Activated CD4-positive, alpha-beta T cell treated with anti-CD3 and anti-CD28 coated beads, Interleukin-2, amount 50 U/mL, for 1 hour (primary cell): Measurements from ENCODE around the gene MKRN2.

Source experiments
- DNase-seq: peaks from one replicate; pipeline ENCODE4 v3.0.0-alpha.2; 2020

Gene MKRN2

DNA sequence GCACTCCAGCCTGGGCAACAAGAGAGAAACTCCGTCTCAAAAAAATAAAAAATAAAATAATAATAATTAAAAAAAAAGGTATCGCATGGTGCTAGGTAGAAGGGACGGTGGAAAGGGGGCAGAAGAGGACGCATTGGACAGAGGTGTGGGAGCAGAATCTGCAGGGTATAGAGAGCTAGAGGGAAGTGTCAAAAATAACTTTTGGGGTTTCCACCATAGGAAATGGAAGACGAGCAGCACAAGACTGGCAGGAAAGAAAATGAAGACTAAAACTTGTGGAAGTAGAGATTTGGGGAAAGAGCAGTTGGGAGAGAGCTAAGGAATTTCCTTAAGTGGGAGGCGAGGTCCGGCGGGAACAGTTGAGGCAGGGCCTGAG is 585 bp upstream of the MKRN2 start:
- DNase-seq: no peak

- DNase-seq: no peak
Measured at GRCh38 chr3:12557473-12558100, 700 bp downstream of the MKRN2 start.

- DNase-seq: no peak
Measured at GRCh38 chr3:12558706-12559105, 1.8 kb downstream of the MKRN2 start.

DNA sequence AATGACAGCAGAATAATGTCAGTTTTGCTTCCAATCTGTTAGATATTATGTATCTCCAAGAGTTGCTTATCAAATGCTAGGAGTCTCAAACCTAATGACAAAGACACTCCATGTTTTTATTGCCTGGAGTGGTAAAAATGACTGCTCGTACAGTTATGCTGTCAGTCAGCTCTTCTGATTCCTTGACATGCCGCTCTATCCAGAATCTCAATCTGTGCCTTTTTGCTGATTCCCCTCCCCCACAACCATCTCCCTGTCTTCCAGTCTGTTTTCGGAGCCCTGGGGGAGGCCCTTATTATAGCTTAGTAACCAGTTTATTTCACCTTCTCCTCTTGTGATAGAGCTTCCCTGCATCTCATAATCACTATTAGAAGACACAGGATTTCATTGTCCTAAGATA is 2.6 kb downstream of the MKRN2 start:
- DNase-seq: no peak

DNA sequence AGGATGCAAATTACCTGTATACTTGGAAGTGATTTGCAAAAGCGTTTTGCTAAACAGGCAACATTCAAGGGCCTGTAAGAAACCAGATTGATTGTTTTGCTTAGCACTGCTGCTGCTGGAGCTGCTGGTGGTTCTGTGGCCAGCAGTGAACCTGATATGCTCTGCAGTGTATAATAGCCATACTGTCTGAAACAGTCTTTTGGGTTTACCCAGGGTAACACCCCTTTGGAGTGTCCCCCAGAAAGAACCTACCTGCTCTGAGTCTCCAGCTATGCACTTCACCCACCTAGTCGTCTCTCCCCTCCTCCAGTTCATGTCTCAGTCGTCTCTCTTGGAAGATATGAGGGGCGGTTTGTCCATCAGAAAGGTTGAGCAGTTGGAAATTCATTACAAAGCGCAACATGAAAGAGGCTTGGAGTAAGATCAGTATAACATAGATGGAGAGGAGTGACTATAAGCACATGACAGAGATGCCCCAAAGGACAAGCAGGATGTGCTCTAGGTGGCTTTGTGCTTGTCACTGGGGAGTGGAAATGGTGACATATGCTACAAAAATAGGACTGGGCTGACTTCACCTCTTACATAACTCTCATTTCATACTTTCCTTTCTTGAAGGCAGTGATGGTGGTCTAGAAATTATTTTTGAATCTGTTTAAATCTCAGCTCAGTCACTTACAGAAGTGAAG is 3.8 kb downstream of the MKRN2 start:
- DNase-seq: no peak

- no peak for DNase-seq
Measured at GRCh38 chr3:12561397-12561796, 4.5 kb downstream of the MKRN2 start.

- no peak for DNase-seq
Measured at GRCh38 chr3:12562451-12562850, 5.6 kb downstream of the MKRN2 start.

DNA sequence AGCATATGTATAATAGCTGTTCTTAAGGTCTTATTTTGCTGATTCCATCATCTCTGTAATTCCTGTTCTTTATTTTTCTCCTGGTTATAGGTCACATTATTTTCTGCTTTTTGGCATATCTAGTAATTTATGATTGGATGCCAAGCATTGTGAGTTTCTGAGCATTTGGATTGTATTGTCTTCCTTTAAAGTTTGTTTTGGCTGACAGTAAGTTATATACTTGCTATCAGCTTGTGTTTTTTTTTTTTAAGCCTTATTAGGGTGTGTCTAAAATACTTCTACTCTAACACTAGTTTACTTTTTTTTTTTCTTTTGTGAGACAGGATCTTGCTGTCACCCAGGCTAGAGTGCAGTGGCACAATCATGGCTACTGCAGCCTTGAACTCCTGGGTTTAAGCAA is 10.1 kb downstream of the MKRN2 start:
- no peak for DNase-seq

GRCh38 chr3:12568747-12569146 is 11.9 kb downstream of the MKRN2 start:
- no peak for DNase-seq

DNA sequence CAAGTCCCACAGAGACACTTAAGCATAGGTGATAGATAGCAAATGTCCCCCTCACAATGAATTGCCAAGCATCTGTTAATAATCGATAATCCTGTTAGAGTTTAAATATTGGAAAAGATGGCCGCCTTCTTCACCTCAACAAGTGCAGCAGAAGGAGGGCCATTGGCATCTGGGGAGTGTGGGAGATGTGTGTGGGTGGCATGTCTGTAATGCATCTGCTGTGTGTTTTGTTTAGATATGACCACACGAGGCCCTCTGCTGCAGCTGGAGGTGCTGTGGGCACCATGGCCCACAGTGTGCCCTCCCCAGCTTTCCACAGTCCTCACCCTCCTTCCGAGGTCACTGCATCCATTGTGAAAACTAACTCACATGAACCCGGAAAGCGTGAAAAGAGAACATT is 12.9 kb downstream of the MKRN2 start:
- DNase-seq: no peak

DNA sequence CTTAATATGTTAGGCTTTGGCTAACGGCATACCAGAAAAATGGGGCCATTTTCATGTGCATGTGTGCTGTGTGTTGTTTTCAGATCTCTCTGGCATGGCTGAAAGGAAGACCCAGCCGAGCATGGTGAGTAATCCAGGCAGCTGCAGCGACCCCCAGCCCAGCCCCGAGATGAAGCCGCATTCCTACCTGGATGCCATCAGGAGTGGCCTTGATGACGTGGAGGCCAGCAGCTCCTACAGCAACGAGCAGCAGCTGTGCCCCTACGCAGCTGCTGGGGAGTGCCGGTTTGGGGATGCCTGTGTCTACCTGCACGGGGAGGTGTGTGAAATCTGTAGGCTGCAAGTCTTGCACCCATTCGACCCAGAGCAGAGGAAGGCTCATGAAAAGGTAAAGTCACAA is 15.1 kb downstream of the MKRN2 start:
- DNase-seq: no peak

DNA sequence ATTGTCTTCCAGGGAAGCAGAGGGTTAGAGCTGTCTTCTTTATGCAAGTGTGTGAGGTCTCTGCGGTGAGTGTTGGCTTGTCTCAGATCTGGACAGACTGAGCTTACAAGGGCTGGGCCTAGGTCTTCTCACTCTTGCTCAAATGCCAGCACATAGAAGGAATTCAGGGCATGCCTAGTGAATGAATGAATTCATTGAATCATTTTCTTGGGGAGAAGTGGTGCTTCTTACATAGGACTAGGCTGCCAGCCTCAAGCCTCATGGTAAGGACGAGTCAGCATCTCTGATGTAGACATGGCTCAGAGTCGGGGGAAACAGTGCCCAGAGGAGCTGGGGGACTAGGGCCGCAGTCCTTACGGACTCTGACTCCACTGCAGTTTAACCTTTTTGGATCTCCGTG is 17.2 kb downstream of the MKRN2 start:
- DNase-seq: no peak

DNA sequence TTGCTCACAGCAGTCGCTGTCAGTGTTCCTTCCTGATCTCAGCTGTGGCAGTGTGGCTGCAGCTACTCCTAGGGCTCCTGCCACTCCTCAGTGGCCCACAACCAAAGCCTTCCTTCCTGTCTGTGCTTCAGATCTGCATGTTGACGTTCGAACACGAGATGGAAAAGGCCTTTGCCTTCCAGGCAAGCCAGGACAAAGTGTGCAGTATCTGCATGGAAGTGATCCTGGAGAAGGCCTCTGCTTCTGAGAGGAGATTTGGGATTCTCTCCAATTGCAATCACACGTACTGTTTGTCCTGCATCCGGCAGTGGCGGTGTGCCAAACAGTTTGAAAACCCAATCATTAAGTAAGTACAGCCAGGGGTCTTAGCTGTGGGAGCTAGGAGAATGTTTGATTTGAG is 17.8 kb downstream of the MKRN2 start:
- DNase-seq: no peak

- DNase-seq: no peak
Measured at GRCh38 chr3:12577379-12577778, 20.5 kb downstream of the MKRN2 start.

DNA sequence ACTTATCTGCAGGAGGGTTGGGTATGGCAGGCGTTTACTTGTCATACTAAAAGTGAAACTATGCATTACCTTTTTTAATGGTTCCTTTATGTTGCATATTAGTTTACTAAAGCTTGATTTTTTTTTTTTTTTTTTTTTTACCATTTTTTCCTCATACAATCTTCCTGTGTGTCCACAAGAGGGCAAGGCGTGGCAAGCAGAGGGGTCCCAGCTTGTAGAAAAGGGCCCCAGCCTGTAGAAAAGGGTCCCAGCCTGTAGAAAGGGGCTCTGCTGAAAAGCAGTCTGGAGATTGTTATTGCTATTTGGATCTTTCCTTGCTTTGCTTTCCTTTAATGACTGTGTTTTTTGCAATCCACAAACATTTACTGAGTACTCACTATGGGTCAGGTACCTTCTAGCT is 21.9 kb downstream of the MKRN2 start:
- no peak for DNase-seq

- DNase-seq: no peak
Measured at GRCh38 chr3:12579456-12579855, 22.6 kb downstream of the MKRN2 start.

GRCh38 chr3:12579905-12580304 is 23.0 kb downstream of the MKRN2 start:
- no peak for DNase-seq

DNA sequence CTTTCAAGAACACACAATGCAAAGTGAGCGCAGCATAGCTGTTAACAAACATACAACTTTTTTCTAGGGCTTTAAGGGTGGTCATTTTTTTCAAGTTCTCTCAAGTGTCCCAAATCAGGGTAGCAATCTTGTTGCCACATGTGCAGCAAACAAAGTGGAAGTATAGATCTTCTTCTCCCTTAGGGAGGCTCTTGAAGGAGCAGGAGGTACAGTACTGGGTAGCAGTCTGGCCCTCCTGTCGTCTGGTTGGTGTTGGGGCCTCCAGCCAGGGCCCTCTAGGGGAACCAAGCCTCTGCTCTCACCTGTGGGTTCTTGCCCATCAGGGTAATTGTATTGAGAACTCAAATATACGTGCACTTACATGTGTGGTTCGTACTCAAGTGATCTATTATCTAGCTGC is 25.8 kb downstream of the MKRN2 start:
- no peak for DNase-seq

- DNase-seq: no peak
Measured at GRCh38 chr3:12583280-12583679, 26.4 kb downstream of the MKRN2 start.

GRCh38 chr3:12584083-12584482 is 27.2 kb downstream of the MKRN2 start:
- no peak for DNase-seq

- no peak for DNase-seq
Measured at GRCh38 chr3:12585181-12585580, 28.3 kb downstream of the MKRN2 start.

DNA sequence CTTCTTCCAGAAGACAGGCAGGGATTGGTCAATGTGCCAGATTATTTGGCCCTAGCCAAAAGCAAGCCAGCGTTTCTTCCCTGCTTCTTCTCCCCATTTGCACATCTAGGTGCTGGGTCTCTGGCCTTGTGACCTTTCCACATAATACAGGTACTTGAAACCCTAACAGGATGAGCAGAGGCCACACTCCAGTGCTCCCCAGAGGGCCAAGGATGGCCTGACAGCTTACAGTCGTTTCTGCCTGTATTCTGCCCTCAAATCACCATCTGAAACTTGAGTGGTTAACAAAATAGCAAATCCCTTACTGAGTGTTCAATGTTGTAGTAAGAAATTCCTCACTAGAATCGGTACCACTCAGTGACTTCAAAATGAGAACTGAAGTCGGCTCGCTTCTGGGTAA is 29.1 kb downstream of the MKRN2 start:
- no peak for DNase-seq

GRCh38 chr3:12586403-12586802 is 29.5 kb downstream of the MKRN2 start:
- DNase-seq: no peak

- DNase-seq: no peak
Measured at GRCh38 chr3:12588039-12589009, 31.4 kb downstream of the MKRN2 start.
